Measurements from ENCODE around the gene MAP3K7CL.
"Not testable (repeated sequence)": the region's sequence is repeated elsewhere in the genome, so short reads cannot be mapped to it uniquely, and the experiment has no call there.

The MAP3K7CL gene

DNA sequence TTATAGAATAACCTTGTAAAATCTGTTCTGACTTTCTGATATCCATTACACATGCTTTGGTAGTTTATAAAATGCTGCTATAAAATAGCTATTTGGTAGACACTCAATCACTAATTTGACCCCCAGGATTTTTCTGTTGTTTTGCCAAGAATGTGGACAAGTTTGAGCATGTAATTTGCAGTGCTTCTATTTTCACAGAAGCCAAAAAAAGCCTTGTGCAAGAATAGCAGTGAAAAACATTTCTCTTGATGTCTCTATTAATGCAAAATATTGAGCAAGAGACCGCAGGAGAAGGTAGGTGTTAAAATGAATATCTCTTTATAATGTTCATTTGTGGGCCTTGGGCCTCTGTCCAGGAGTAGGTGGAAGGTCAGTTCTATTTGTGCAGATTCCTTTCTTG, 22.5 kb downstream of the MAP3K7CL start:
- POLR2A ChIA-PET, result no interaction called here
- TF ChIP-seq, protein P1, sequence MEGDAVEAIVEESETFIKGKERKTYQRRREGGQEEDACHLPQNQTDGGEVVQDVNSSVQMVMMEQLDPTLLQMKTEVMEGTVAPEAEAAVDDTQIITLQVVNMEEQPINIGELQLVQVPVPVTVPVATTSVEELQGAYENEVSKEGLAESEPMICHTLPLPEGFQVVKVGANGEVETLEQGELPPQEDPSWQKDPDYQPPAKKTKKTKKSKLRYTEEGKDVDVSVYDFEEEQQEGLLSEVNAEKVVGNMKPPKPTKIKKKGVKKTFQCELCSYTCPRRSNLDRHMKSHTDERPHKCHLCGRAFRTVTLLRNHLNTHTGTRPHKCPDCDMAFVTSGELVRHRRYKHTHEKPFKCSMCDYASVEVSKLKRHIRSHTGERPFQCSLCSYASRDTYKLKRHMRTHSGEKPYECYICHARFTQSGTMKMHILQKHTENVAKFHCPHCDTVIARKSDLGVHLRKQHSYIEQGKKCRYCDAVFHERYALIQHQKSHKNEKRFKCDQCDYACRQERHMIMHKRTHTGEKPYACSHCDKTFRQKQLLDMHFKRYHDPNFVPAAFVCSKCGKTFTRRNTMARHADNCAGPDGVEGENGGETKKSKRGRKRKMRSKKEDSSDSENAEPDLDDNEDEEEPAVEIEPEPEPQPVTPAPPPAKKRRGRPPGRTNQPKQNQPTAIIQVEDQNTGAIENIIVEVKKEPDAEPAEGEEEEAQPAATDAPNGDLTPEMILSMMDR (IDR thresholded peaks at IDR 0.05; ENCODE audit: control extremely low read depth, extremely low read depth, low read depth, missing control alignments), result no peak
- CTCF ChIA-PET, result interaction anchor here (1.2 to 5.8 kb wide), 4 partner anchors 11 to 224 kb away, joined by 3 to 25 read pairs (median 6); no protein-coding TSS in a partner anchor

DNA sequence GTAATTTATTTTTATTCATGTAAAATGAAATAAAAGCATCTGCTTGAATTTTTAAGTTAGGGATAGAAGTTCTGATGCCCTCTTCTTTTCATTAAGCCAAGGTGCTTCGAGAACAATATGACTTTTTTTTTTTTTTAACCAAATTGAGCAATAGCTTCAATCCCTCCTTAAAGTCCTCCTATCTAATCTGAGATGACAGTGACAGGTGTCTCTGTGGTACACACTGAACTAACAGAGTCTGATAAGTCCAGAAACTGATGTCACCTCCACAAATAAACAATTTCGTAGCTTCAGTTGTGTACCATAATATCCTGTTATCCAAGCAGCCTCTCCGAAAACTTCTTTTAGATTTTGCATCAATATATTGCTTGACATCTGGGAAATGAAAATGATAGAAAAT, 23.8 kb downstream of the MAP3K7CL start:
- TF ChIP-seq, protein P1 (IDR thresholded peaks at IDR 0.05; ENCODE audit: control extremely low read depth, extremely low read depth, low read depth, missing control alignments), result no peak
- ChIA-PET POLR2A (no interaction called here), CTCF (interaction anchor here (0.9 to 1.9 kb wide), 3 partner anchors 9 to 218 kb away, joined by 3 to 4 read pairs (median 3); no protein-coding TSS in a partner anchor)
- no peak for DNase-seq (ENCODE audit: extremely low spot score)

More for the DNA sequence above, 22.5 kb downstream of the MAP3K7CL start:
- DNase-seq (ENCODE audit: extremely low spot score), result no peak

DNA sequence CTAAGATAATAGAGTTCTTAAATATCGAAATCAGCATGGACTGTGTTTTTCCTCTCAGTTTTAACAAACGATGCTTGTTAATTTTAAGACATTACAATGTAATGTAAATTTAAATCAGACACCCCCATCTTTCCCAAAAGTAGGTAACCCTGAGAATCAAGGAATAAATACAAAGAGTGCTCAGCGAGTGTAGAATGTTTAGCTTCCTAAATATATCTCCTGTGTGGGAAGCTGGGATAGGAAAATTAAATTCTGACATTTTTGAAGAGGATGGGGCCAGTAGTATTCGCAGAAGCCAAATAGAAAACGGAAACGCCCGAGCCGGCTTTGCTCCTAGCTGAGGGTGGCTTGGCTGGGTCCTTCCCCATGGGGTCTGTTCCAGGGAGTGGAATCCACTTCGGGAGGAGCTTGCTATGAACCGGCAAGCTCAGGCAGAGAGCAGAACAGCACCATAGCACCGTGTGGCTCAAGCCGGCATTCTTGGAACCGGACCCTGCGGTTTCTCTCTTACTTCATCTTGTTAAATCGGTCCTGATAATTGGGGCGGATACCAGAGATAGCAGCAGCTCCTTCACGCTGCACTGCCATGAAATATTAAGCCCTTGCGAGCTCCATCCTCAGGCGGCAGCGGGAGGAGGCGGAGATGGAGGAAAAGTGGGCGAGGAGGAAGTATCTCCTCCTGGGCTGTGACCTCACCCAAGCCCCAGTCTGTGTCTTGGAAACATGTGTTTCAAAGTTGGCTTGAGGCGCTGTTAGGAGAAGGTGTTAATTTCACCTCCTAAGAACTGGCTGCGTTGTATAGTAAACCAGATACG, 24.9 kb downstream of the MAP3K7CL start:
- TF ChIP-seq, protein P1 (IDR thresholded peaks at IDR 0.05; ENCODE audit: control extremely low read depth, extremely low read depth, low read depth, missing control alignments), result no peak
- ChIA-PET CTCF (interaction anchor here (1.9 kb wide), 1 partner anchor 10 kb away, joined by 4 read pairs; no protein-coding TSS in a partner anchor), POLR2A (no interaction called here)
- no peak for DNase-seq (ENCODE audit: extremely low spot score)

DNA sequence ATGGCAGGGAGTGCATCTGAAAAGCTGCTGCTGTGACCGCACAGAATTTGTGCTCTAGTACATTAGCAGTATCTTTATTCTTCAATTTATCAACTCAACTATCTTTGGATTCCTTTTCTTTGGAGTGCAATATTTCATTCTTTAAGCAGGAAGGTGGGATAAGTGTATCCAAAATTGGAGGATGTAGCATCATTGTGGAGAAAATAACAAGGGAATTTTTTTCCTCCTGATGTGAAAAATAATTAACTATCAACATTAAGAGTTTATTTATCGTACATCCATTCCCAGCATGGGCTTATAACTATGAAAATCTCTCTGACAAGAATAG, 25.5 kb downstream of the MAP3K7CL start:
- no peak for DNase-seq (ENCODE audit: extremely low spot score)
- POLR2A ChIA-PET, result no interaction called here
- CTCF ChIA-PET, result no interaction called here
- TF ChIP-seq, protein P1 (IDR thresholded peaks at IDR 0.05; ENCODE audit: control extremely low read depth, extremely low read depth, low read depth, missing control alignments), result no peak

- TF ChIP-seq, protein P1 (IDR thresholded peaks at IDR 0.05; ENCODE audit: control extremely low read depth, extremely low read depth, low read depth, missing control alignments), result no peak
- ChIA-PET CTCF (no interaction called here), POLR2A (no interaction called here)
- no peak for DNase-seq (ENCODE audit: extremely low spot score)
Observed at GRCh38 chr21:29157080-29157479, 26.6 kb downstream of the MAP3K7CL start.

- ChIA-PET POLR2A (no interaction called here), CTCF (interaction anchor here (1.0 to 1.2 kb wide), 2 partner anchors 210 to 213 kb away, joined by 3 to 6 read pairs; no protein-coding TSS in a partner anchor)
- TF ChIP-seq, protein P1 (IDR thresholded peaks at IDR 0.05; ENCODE audit: control extremely low read depth, extremely low read depth, low read depth, missing control alignments), result no peak
- DNase-seq (ENCODE audit: extremely low spot score), result no peak
Observed at GRCh38 chr21:29159842-29160241, 29.4 kb downstream of the MAP3K7CL start.

DNA sequence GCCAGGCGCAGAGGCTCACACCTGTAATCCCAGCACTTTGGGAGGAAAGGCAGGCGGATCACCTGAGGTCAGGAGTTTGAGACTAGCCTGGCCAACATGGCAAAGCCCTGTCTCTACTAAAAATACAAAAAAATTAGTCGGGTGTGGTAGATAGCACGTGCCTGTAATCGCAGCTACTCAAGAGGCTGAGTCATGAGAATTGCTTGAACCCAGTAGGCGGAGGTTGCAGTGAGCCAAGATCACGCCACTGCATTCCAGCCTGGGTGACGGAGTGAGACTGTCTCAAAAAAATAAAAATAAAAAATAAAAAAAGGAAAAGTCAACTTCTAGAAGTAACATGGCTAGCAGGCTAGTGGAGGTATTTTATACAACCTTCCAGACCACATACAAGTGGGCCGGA, 32.4 kb downstream of the MAP3K7CL start:
- DNase-seq (ENCODE audit: extremely low spot score); POLR2A ChIA-PET; CTCF ChIA-PET: not testable (repeated sequence)

Measured in GM10248 (cell line).